Thyroid gland (tissue), 4 donors: ENCODE measurements around the gene SLC25A44.

Source experiments
- CTCF ChIP-seq, 6 experiments: fragments of 200-600 bp in 3 of 6; fragments of 450-650 bp in 3 of 6; sonication (generic) in 3 of 6; IDR thresholded peaks; one replicate each; pipeline ENCODE4 v1.5.1; 2016 to 2019; ENCODE audit warnings: antibody characterized with exemption in 6 of 6, mild to moderate bottlenecking in 2 of 6, inconsistent platforms in 1 of 6, moderate library complexity in 1 of 6
- POLR2A ChIP-seq, 2 donors: fragments of 450-650 bp; IDR thresholded peaks; one replicate each; pipeline ENCODE4 v1.6.1; 2017; ENCODE audit warnings: antibody characterized with exemption in 2 of 2, mild to moderate bottlenecking in 2 of 2, moderate library complexity in 1 of 2

GRCh38 chr1:156176610-156177210 is 17.2 kb upstream of the SLC25A44 start:
- TF ChIP-seq POLR2A (IDR thresholded peaks at IDR 0.05) (no peak), CTCF (IDR thresholded peaks at IDR 0.05) (no peak)
